Right lobe of liver (tissue), 4 donors: ENCODE measurements around the gene CYB5B.

Experiments used
- CTCF ChIP-seq, 4 donors: fragments of 200-600 bp in 3 of 4; fragments of 450-650 bp in 1 of 4; IDR thresholded peaks; one replicate each; pipeline versions ENCODE4 v1.5.1 to v1.8.0; 2016 to 2022; ENCODE audit warnings: antibody characterized with exemption in 4 of 4, mild to moderate bottlenecking in 2 of 4
- POLR2A ChIP-seq: fragments of 450-650 bp; IDR thresholded peaks from one replicate; pipeline ENCODE4 v1.6.1; 2017; ENCODE audit warnings: antibody characterized with exemption, mild to moderate bottlenecking
- donor health status: DM: no; HTN: no; CAD: no.
- donor health status: DM: no; HTN: no; CAD: no.
- donor health status: DM: no; HTN: yes; CAD: no.

- TF ChIP-seq CTCF (IDR thresholded peaks at IDR 0.05) (no peak), POLR2A (no peak)
Observed at GRCh38 chr16:69471121-69471520, 46.7 kb downstream of the CYB5B start.
